Skin of body (tissue), 2 donors: ENCODE results near the gene OCLN. TPM values are rescaled to one million over a fixed set of nuclear protein-coding genes. Genes with fewer than 3 reads are reported as not detected.

Experiments used
- small RNA-seq: library from RNA; depleted of rRNA; stranded (forward); fragments of <200 nt; gene quantifications from one replicate; pipeline ENCODE3, GENCODE V24; 2014; ENCODE audit warnings: low replicate concordance
- total RNA-seq: library from RNA; depleted of rRNA; stranded (reverse); fragments of >200 nt; gene quantifications from one replicate; pipeline ENCODE4 v1.2.3, GENCODE V29; 2014

Gene OCLN
- total RNA-seq, 1 donor from 2014 or later = 22.6 TPM

Small RNA genes within 50 kb of the gene (small RNA-seq; reads per million reads assigned to genes)
- gene RN7SL616P (not detected), gene RNU6-724P (not detected), gene RPS27P14 (not detected)

Other genes starting within 250 kb of the OCLN start
- gene CCDC125, start 160.0 kb upstream of the OCLN start, total RNA-seq = 7.0 TPM
- 28.1 TPM for gene AK6, start 123.3 kb upstream of the OCLN start, total RNA-seq
- gene TAF9, start 123.3 kb upstream of the OCLN start, total RNA-seq = 41.9 TPM
- 21.3 TPM for gene RAD17, start 123.0 kb upstream of the OCLN start, total RNA-seq
- 5.5 TPM for gene MARVELD2, start 77.7 kb upstream of the OCLN start, total RNA-seq
- gene GTF2H2C, start 67.4 kb downstream of the OCLN start, total RNA-seq = 42.5 TPM